PFSK-1 (cell line): ENCODE measurements around the gene RPS6KC1.

ENCODE experiments used
- FOXP2 ChIP-seq: optimal IDR thresholded peaks from 2 replicates; pipeline ENCODE3; 2011; ENCODE audit warnings: borderline replicate concordance, control low read depth, inconsistent platforms; ENCODE audit not compliant: insufficient read depth; ENCODE audit errors: extremely low read length, extremely low read depth
- POLR2AphosphoS5 ChIP-seq: IDR thresholded peaks from 2 replicates; pipeline ENCODE4 v1.6.1; 2012; ENCODE audit warnings: low read depth, mild to moderate bottlenecking, control low read depth, low read length, moderate library complexity
- REST ChIP-seq, 2 experiments: IDR thresholded peaks; 2 replicates each; pipeline versions ENCODE4 v1.6.1 to v1.8.0; 2011 to 2012; ENCODE audit warnings: low read depth in 2 of 2, low read length in 2 of 2, control low read depth in 1 of 2, inconsistent platforms in 1 of 2, mild to moderate bottlenecking in 1 of 2, moderate library complexity in 1 of 2; ENCODE audit not compliant: insufficient read depth in 1 of 2
- SIN3A ChIP-seq: IDR thresholded peaks from 2 replicates; pipeline ENCODE4 v1.6.1; 2012; ENCODE audit warnings: mild to moderate bottlenecking, low read length, moderate library complexity, borderline replicate concordance; ENCODE audit not compliant: insufficient read depth
- TAF1 ChIP-seq: IDR thresholded peaks from 2 replicates; pipeline ENCODE4 v1.6.1; 2012; ENCODE audit warnings: low read length, control low read depth, borderline replicate concordance; ENCODE audit not compliant: insufficient read depth

The RPS6KC1 gene

GRCh38 chr1:213125643-213126042 is 74.6 kb downstream of the RPS6KC1 start:
- no peak for TF ChIP-seq POLR2AphosphoS5
- TF ChIP-seq SIN3A, result no peak
- no peak for TF ChIP-seq REST (IDR thresholded peaks at IDR 0.05; ENCODE audit: insufficient read depth in 1 of 2, low read depth in 2 of 2, low read length in 2 of 2)
- no peak for TF ChIP-seq FOXP2
- TF ChIP-seq TAF1, result no peak

- TF ChIP-seq TAF1, result no peak
- no peak for TF ChIP-seq POLR2AphosphoS5
- no peak for TF ChIP-seq FOXP2
- TF ChIP-seq SIN3A, result no peak
- no peak for TF ChIP-seq REST (IDR thresholded peaks at IDR 0.05; ENCODE audit: insufficient read depth in 1 of 2, low read depth in 2 of 2, low read length in 2 of 2)
These were observed 76.0 kb downstream of the RPS6KC1 start for GRCh38 chr1:213127074-213127473.

- no peak for TF ChIP-seq TAF1
- TF ChIP-seq POLR2AphosphoS5, result no peak
- no peak for TF ChIP-seq SIN3A
- TF ChIP-seq REST (IDR thresholded peaks at IDR 0.05; ENCODE audit: insufficient read depth in 1 of 2, low read depth in 2 of 2, low read length in 2 of 2), result no peak
- TF ChIP-seq FOXP2, result no peak
These were observed 81.0 kb downstream of the RPS6KC1 start for GRCh38 chr1:213131851-213132655.

GRCh38 chr1:213135572-213135971 is 84.5 kb downstream of the RPS6KC1 start:
- TF ChIP-seq TAF1, result no peak
- no peak for TF ChIP-seq REST (IDR thresholded peaks at IDR 0.05; ENCODE audit: insufficient read depth in 1 of 2, low read depth in 2 of 2, low read length in 2 of 2)
- TF ChIP-seq FOXP2, result no peak
- no peak for TF ChIP-seq SIN3A
- TF ChIP-seq POLR2AphosphoS5, result no peak
